Measurements from ENCODE around the gene GLE1.

The GLE1 gene, protein sequence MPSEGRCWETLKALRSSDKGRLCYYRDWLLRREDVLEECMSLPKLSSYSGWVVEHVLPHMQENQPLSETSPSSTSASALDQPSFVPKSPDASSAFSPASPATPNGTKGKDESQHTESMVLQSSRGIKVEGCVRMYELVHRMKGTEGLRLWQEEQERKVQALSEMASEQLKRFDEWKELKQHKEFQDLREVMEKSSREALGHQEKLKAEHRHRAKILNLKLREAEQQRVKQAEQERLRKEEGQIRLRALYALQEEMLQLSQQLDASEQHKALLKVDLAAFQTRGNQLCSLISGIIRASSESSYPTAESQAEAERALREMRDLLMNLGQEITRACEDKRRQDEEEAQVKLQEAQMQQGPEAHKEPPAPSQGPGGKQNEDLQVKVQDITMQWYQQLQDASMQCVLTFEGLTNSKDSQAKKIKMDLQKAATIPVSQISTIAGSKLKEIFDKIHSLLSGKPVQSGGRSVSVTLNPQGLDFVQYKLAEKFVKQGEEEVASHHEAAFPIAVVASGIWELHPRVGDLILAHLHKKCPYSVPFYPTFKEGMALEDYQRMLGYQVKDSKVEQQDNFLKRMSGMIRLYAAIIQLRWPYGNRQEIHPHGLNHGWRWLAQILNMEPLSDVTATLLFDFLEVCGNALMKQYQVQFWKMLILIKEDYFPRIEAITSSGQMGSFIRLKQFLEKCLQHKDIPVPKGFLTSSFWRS

DNA sequence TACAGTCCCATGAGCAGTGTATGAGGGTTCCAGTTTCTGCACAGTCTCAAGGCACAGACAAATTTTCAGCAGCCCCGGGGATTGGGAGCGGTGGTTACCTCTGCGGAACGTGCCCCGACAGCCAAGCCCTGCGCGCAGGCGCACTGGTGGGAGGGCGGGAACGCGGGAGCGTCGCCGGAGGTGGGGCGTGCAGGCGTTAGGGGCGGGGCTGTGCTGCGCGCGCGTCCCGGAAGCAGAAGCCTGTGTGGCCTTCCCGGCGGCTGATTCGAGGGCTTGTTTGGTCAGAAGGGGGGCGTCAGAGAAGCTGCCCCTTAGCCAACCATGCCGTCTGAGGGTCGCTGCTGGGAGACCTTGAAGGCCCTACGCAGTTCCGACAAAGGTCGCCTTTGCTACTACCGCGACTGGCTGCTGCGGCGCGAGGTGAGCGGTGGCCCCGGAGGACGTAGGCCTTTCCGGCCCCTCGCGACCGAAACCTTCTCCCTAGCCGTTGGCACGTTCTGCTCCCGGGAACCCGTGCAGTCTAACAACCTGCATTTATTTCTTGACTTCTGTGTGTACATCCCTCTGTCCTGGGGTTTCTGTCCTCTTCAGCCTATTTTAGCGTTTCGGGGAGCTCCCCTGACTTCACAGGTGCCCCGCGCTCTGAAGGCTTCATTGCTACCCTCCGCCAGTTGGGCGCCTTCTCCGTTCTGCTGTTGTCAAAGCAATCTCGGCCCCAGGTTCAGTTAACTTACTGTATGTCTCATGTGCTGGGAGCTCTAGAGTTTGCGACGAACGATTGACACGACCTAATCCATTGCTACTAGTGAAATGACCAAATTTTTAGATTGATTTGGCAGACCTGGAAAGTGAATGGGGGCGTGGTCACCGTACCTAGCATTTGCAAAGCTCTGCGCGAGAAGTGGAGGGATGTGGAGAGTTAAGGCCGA, at the start of gene GLE1:
Gene GLE1, plus strand, starts transcription at position 235 of the 929 bp plus-strand sequence. Its CDS starts 87 bp downstream, at position 322.
- DNase-seq, result peak; percentile 92

DNA sequence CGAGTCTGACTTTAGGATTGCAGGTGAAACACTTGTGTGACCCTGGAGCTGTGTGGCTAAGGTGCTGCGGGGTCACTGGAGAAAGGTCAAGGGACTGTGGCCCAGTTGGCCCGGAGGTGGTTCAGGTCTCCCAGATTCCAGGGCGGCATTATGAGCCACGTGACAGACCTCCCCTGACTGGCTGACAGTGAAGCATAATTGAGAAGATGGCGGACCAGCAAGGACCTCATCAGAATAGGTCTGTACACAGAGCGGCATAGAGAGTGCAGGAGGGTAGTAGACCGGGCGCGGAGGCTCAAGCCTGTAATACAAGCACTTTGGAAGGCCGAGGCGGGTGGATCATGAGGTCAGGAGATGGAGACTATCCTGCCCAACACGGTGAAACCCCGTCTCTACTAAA, 49.5 kb upstream of the GLE1 start:
- no peak for DNase-seq

DNA sequence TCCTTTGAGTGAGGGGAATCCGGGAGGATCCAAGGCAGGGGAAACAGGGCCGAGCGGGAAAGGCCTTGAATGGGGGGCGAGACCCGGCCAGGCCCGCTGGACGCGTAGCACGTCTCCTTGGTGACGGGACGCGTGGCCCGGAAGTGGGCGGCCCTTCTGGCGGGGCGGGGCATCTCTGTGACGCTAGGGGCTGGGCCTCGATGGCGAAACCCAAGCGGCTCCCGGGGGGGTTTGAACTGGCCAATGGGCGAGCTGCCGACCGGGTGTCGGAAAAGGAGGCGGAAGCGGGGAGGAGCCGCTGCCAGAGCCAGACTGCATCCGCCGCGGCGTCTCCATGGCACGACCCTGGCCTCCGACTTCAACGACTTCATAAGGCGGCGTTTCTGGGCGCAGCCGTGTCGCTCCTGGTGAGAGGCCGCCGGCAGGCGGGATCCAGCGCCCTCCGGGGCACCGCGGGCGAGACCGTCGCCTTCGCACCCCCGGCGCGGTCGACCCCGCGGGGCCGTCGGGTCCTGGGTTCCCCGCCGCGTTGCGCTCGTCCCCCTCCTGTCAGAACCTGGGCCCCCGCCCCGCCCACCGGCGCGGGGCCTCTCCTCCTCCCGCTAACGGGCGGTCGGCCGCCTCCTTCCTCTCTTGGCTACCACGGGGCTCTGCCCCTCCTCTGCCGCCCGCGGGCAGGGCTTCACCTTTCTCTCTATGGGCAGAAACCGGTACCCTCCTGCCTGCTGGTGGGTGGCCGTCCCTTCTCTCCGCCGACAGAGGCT, 48.5 kb upstream of the GLE1 start, which contains the start of gene ODF2:
Gene ODF2, plus strand, starts transcription at position 158 of the 764 bp plus-strand sequence. Its CDS starts 86 bp downstream, at position 244.
- peak; percentile 96 for DNase-seq

DNA sequence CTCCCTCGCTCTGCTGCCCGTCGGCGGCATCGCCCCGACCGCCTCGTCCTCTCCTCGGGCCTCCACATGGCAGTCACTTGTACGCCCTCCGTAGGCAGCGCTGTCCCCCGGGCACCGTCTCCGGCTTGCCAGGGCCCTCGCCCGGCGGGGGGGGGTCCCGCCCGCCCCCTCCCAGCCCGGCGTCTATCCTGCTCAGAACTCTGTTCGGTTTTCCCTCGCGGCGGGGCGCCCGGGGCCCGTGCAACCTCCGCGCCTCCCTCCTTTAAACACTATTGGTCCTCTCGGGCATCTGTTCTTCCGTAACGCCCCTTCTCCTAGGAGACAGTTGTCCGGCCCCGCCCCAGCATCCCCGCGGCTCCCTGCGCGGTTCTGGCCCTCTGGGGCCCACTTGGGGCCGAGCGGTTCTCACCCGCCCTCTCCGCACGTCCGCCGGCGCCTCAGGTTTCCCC, 47.9 kb upstream of the GLE1 start:
- peak; percentile 33 for DNase-seq

DNA sequence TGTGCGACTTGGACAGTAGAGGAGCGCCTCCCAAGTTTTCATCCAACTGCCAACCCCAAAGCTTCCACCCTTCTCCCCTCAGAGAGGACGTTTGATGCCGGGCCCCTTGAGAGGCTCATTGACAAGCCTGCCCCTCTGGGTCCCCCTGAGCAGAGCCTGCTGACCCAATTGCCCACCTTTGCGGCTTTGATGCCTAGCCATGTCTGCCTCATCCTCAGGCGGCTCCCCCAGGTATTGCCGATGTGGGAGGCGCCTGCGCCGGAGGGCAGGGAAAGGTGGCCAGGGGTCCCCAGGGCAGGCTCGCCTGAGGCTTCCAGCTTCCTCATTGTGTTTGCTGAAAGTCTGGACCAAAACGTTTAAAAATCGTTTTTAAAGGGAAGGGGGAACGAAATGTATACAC, 47.3 kb upstream of the GLE1 start:
- DNase-seq, result no peak

DNA sequence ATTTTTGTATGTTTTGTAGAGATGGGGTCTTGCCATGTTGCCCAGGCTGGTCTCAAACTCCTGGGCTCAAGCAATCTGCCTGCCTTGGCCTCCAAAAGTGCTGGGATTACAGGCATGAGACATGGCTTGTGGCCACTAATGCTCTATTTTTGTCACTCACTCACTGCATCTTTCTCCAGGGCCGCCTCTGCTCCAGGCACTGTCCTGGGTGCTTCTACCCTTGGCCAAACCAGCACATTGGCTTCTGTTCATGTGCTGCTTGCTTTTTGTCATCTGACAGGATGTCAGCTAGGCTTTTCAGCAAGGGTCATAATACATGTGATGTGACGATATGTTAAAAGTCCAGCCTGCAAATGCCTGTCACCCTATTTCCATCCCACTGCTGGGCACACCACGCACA, 45.5 kb upstream of the GLE1 start:
- DNase-seq, result no peak

DNA sequence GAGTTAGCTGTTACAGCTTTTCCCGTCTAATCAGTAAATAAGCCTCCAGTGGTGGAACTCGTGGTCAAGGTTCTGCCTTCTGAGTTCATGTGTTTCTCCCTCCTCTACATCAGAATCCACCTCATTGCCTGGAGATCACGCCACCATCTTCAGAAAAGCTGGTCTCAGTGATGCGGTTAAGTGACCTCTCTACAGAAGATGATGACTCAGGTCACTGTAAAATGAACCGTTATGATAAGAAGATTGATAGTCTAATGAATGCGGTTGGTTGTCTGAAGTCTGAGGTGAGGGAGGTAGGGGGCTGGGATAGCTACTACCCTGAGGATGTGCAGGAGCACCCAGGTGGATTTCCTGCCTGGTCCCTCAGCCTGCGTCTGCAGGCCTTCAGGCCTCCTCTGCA, 35.4 kb upstream of the GLE1 start:
- no peak for DNase-seq

DNA sequence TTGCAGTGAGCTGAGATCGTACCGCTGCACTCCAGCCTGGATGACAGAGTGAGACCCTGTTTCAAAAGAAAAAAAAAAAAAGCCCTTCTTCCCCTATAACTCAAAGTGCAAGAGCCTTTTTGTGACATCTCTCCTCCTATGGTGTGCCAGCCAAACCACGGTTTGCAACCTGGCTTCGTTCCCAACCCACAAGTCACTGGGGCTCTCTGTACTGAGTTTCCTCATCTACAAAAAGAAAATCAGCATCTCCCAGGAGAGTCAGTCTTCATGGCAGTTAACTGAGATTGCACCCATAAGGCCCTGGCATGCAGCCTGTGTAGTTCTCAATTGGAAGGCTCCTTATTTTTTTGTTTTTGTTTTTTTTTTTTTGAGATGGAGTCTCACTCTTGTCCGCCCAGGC, 34.0 kb upstream of the GLE1 start:
- DNase-seq, result no peak

DNA sequence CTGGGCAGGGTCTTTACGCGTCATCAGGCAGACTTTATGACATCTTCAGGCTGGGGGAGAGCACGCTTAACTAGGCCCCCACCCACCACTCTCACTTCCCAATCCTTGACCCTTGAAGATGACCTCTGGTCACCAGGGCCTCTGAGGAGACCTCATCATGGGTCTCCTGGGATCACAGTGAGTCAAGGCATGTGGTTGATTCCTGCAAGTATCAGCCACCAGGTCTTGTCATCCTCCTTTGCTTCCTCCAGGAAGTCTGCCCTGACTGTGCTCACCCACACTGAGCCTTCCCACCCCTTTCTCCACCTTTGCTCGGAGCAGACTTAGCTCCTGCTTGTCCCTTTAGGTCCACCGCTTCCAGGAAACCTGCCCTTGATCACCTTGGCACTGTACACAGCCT, 31.4 kb upstream of the GLE1 start:
- no peak for DNase-seq

DNA sequence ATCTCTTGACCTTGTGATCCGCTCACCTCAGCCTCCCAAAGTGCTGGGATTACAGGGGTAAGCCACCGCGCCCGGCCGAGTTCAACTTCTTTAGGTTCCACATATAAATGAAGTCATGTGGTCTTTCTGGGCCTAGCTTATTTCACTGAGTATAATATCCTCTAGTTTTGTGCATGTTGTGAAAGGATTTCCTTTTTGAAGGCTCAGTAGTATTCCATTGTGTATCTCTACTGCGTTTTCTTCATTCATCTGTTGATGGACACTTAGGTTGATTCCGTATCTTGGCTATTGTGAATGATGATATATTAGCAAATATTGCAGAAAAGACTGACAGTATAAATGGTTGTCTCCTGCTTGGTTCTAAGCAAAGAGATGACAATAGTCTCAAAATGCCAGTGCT, 28.7 kb upstream of the GLE1 start:
- DNase-seq, result no peak

DNA sequence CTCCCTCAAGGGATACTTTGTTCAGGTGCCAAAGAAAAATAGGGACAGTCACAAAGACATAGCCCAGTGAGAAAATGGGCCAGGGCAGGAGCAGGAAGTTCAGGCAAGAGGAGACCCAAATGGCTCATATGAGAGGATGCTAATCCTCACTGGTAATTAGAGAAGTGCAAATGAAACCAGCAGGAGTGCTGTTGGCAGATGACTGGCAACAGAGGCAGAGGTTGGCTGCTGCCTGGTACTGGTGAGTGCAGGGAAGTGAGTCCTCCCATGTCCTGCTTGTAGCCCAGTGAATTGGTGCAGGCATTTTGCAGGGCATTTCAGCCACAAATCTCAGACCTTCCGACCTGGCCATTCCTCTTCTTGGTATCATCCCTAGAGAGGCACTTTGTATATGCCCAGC, 25.3 kb upstream of the GLE1 start:
- no peak for DNase-seq

DNA sequence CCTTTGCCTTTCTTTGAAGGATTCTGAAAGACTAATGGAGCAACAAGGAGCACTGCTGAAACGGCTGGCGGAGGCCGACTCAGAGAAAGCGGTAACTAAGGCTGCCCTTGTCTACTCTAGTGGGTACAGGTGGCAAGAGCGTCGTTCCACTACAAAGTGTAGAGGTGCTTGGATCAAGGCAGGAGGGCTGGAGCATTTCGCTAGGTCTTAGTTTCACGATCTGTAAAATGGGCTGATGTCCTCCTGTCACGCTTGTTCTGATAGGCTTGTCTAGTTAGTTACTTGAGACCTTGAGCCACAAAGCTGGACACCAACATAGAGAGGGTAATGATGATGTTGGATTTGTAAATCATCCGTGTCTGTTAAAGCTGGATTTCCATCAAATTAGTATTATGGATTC, 23.0 kb upstream of the GLE1 start:
- no peak for DNase-seq

DNA sequence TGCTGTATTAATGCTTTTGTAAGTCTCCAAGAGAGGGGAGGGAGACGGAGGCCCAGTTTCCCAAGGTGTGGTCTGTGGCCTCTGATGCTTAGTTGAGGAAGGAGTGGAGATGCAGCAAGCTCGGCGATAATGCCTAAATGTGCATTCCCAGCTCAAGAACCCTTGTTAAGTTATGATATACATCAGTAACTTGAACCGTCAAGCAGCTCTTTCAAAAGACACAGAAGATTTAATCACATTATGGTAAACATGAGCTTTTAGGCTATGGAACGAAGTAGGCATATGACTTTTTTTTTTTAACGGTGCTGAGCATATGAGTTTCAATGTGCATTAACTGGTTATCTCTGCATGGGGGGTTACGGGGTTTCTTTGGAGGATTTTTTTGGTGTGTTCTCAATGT, 22.3 kb upstream of the GLE1 start:
- DNase-seq, result no peak

DNA sequence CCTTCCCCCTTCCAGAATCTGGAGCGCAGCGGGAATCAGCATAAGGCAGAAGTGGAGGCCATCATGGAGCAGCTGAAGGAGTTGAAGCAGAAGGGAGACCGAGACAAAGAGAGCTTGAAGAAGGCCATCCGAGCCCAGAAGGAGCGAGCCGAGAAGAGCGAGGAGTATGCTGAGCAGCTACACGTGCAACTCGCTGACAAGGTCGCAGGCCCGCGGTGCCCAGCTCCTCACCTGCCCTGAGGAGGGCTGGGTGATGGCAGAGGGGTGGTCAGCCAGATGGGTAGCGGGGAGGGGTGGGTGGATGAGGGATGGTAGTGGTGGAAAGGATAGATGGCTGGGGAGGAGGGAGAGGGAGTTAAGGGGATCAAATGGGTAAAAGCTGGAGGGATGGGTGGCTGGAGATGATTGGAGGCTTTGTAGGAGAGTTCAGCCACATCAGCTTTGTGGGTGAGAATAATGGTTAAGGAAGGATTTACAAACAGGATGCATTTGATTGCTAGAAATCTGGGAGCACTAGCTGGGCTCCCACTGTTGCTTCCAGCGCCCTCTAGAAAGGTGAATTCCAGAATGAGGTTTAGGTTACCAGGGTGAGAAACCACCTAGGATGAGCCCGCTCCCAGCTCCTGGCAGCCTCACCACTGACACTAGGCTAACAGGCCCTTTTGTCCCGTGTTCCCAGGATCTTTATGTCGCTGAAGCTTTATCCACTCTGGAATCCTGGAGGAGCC, 19.7 kb upstream of the GLE1 start:
- DNase-seq, result no peak

DNA sequence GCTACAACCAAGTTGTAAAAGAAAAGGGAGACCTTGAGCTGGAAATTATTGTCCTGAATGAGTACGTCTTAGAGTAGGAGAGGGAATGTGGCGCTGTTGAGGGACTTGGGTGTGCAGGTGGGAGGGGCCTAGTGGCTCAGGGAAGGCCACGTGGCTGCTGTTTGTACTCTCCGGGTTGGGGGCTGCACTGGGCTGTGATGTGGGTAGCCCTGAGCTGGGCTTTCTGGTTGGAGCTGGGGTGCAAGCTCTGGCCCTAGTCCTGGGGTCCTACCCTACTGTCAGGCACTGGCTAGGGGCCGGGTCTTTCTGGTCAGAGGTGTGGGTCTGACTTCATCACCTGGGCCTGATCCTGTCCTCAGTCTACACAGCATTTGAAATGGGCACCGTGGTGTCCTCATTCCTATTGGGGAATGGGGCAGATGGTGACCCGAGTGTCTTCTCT, 19.1 kb upstream of the GLE1 start:
- no peak for DNase-seq

DNA sequence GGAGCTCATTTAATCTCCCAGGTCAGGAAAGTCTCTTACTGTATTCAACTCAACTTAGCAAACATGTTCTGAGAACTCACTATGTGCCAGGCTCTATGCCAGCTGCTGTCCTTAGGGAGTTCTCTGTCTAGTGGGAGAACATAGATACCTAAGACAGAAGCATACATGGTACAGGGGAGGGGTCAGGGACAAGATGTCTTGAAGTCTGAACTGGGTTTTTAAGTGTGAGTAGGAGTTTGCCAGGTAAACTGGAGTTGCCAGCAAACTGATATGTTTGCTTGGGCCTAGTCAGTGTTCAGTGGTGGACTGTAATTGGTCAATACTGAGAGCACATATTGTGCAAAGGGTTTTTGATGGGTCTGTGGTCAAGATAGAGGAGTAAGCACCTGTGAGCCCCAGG, 18.3 kb upstream of the GLE1 start:
- DNase-seq, result no peak

DNA sequence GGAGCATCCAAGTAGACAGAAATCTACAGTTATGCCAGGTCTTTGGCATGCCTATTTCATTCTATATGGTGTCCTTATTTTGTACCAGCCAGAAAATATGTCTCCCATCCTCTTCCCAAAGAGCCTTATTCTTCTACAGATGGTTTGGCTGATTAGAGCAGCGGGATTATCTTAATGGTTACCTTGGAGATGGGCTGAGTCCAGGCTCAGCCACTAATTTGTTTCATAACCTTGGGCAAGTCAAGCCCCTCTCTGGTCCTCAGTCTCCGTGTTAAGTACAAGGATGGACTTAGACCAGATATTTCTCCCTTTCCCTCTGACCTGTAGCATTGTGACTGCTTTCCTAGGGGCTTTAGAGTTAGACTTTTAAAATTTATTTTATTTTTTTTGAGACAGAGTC, 11.1 kb upstream of the GLE1 start:
- DNase-seq, result no peak

DNA sequence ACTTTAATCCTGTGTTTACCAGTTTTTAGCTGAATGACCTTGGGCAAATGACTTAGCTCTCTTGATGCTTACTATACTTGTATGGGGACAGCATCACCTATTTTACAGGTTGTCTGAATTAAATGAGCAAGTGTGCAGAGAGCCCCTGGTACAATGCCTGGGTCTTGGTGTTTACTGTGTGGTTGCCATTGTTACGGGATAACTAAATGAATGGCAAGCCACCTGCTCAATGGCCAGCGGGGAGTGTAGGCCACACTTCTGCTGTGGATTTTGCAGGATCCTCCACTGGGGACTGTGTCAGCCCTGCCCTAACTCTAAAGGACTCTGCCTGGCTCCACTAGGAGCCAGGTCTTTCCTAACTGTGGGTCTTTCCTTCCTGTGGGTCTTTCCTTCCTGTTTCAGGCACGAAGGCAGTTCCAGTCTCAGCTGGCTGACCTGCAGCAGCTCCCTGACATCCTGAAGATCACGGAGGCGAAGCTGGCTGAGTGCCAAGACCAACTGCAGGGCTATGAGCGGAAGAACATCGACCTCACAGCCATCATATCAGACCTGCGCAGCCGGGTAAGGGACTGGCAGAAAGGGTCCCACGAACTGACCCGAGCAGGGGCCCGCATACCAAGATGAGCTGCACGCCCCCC, 10.3 kb upstream of the GLE1 start:
- no peak for DNase-seq

DNA sequence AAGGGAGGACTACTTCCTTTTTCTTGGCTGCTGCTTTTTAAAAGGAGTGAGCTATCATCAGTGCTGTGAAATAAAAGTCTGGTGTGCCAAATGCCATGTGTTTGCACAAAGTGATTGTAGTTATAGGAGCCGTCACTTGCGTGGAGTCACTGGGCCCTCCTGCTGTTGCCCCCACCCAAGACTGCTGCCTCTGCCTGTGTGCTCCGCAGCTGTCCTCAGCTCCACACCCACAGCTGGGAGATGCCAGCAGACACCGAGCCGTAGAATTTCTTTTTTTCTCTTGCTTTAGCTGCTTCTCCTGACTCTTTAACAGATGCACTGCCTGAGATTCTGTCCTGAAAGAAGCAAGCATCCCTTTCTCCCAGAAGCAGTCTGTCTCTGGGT, 9.8 kb upstream of the GLE1 start:
- no peak for DNase-seq

DNA sequence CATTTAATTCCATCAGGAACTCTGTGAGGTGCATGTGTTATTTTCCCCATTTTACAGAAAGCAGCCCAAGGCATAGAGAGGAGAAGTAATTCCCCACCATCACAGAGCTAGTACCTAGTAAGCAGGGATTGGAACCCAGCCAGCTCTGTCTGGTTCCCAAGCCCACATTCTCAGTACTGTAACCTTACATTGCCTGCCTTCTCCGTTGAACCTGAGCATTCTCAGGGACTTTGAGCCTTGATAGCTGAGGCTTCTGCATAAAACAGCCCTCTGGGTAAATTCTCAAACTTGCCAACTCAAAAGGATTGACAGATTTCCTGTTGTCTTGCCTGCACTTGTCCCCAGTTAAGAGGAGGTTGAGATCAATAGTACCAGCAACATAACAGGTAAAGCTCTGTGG, 9.2 kb upstream of the GLE1 start:
- DNase-seq, result no peak

DNA sequence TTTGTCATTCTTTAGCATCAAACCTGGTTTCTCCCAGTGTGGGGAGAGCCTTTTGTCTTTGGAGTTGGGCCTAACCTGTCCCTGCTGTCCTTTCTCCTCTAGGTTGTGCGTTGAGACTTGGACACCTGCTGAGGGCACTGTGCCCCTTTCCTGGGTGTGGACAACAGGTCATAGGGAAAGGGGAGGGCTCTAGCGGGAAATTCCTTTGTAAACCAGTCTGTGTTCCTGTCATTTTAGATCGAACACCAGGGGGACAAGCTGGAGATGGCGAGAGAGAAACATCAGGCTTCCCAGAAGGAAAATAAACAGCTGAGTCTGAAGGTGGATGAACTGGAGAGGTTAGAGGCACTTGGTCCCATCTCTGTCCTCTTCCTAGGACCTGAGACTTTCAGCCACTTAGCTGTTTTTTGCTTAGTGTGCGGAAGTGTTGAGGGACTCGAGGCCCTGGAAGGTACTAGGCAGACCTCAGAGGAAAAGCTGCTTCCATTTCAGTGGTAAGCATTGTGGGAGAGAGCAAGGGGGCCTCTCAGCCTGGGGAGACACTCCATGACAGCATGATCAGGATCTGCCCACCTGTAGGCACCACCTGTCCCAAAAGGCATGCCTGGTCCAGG, 8.6 kb upstream of the GLE1 start:
- no peak for DNase-seq

Measured in NCI-H1105 (cell line).